Fibroblast of lung (primary cell): Measurements from ENCODE around the gene CCNK. TPM values are rescaled to one million over a fixed set of nuclear protein-coding genes. Genes with fewer than 3 reads are reported as not detected.

Source experiments
- DNase-seq, 2 donors: peaks; one replicate each; pipeline versions ENCODE4 v3.0.0 to v3.0.0-alpha.2; 2010; ENCODE audit warnings: low read depth in 2 of 2
- H2AFZ ChIP-seq: 2 replicates; pipeline ENCODE4 v1.5.1; 2012; ENCODE audit warnings: low read length, control low read depth, inconsistent platforms
- H3K27ac ChIP-seq: 2 replicates; pipeline ENCODE4 v1.5.1; 2011; ENCODE audit warnings: low read length, control low read depth; ENCODE audit not compliant: insufficient read depth
- H3K27me3 ChIP-seq: 2 replicates; pipeline ENCODE4 v1.5.1; 2011; ENCODE audit warnings: mild to moderate bottlenecking, low read length; ENCODE audit not compliant: control insufficient read depth, insufficient read depth
- H3K36me3 ChIP-seq: 2 replicates; pipeline ENCODE4 v1.5.1; 2011; ENCODE audit warnings: low read length; ENCODE audit not compliant: control insufficient read depth, insufficient read depth
- H3K4me1 ChIP-seq: 2 replicates; pipeline ENCODE4 v1.5.1; 2011; ENCODE audit warnings: low read length; ENCODE audit not compliant: control insufficient read depth, insufficient read depth; ENCODE audit errors: extremely low read depth
- H3K4me2 ChIP-seq: 2 replicates; pipeline ENCODE4 v1.5.1; 2011; ENCODE audit warnings: low read length, control low read depth; ENCODE audit not compliant: insufficient read depth; ENCODE audit errors: extremely low read depth
- H3K4me3 ChIP-seq, 4 experiments: fragments of 200-600 bp in 1 of 4; sonication (generic) in 1 of 4; replicated peaks in 1 of 4; 2 replicates each; pipeline ENCODE4 v1.5.1; 2011 to 2016; ENCODE audit warnings: low read length in 4 of 4, low read depth in 3 of 4, mild to moderate bottlenecking in 3 of 4, control low read depth in 2 of 4, inconsistent platforms in 1 of 4, mixed read lengths in 1 of 4; ENCODE audit not compliant: insufficient read depth in 1 of 4; ENCODE audit errors: control extremely low read depth in 1 of 4
- H3K79me2 ChIP-seq: 2 replicates; pipeline ENCODE4 v1.5.1; 2012; ENCODE audit warnings: mild to moderate bottlenecking, low read length, inconsistent platforms; ENCODE audit not compliant: control insufficient read depth, insufficient read depth
- H3K9ac ChIP-seq: 2 replicates; pipeline ENCODE4 v1.5.1; 2011; ENCODE audit warnings: mild to moderate bottlenecking, low read length, control low read depth; ENCODE audit not compliant: insufficient read depth
- H3K9me3 ChIP-seq: 2 replicates; pipeline ENCODE4 v1.5.1; 2012; ENCODE audit warnings: low read depth, low read length; ENCODE audit not compliant: control insufficient read depth, insufficient read depth
- H4K20me1 ChIP-seq: 2 replicates; pipeline ENCODE4 v1.5.1; 2011; ENCODE audit warnings: low read length; ENCODE audit not compliant: control insufficient read depth, insufficient read depth; ENCODE audit errors: extremely low read depth
- CTCF ChIP-seq, 2 donors: IDR thresholded peaks in 1 of 2; conservative IDR thresholded peaks in 1 of 2; 1 replicate in 1 of 2; 2 replicates in 1 of 2; pipeline ENCODE4 v1.5.1; 2011 to 2012; ENCODE audit warnings: low read length in 2 of 2, control low read depth in 1 of 2, inconsistent platforms in 1 of 2, low read depth in 1 of 2, mild to moderate bottlenecking in 1 of 2
- EZH2 ChIP-seq: IDR thresholded peaks from 2 replicates; pipeline ENCODE4 v1.5.1; 2012; ENCODE audit warnings: low read length, control low read depth, mild to moderate bottlenecking; ENCODE audit errors: missing control alignments
- polyA minus RNA-seq: library from RNA; depleted of rRNA, polyadenylated mRNA; stranded (reverse); fragments of >200 nt; gene quantifications from 2 replicates; pipeline ENCODE4 v1.2.3, GENCODE V29; 2011; ENCODE audit warnings: low replicate concordance
- polyA plus RNA-seq, 2 donors: library from polyadenylated mRNA; depleted of rRNA in 1 of 2; stranded (reverse) in 1 of 2; unstranded in 1 of 2; fragments of >200 nt; gene quantifications; 2 replicates each; pipeline ENCODE4 v1.2.1, GENCODE V29; 2011 to 2012; ENCODE audit warnings: missing spikeins in 1 of 2
- total RNA-seq: library from RNA; depleted of rRNA; stranded (reverse); fragments of >200 nt; gene quantifications from 2 replicates; pipeline ENCODE4 v1.2.1, GENCODE V29; 2014

The CCNK gene
- total RNA-seq (33.9 and 51.0 TPM in 2 replicates), polyA plus RNA-seq (7.3 and 12.9 TPM in 2 replicates), polyA minus RNA-seq (7.6 and 14.6 TPM in 2 replicates)
- 48.1 and 57.4 TPM in 2 replicates for polyA plus RNA-seq (2012)

GRCh38 chr14:99480917-99481744 is at the start of gene CCNK:
CCNK (plus strand) TSS chr14:99481409; CDS start chr14:99492678, 11,269 bp downstream.
- peaks cover 3% of the 10 kb centered on the region for H4K20me1 ChIP-seq
- peak within 1 kb of the TSS; percentile 93 to 99 (median 96) for H3K4me3 ChIP-seq
- no peaks in the 10 kb centered on the region for H3K27me3 ChIP-seq
- peak within 1 kb of the TSS; percentile 97 for H3K4me2 ChIP-seq
- DNase-seq, result peak; percentile 99 to 100
- H2AFZ ChIP-seq, result peak within 1 kb of the TSS; percentile 85
- no peaks in the 10 kb centered on the region for H3K36me3 ChIP-seq
- peak within 1 kb of the TSS; percentile 96 for H3K9ac ChIP-seq
- TF ChIP-seq EZH2 (no peak), CTCF (conservative IDR thresholded peaks at IDR 0.05 in 1 of 2, IDR thresholded peaks at IDR 0.05 in 1 of 2; ENCODE audit: low read depth in 1 of 2, low read length in 2 of 2) (no peak)
- H3K9me3 ChIP-seq, result no peaks in the 10 kb centered on the region
- H3K79me2 ChIP-seq, result peaks cover 78% of the 10 kb centered on the region
- H3K27ac ChIP-seq, result peak within 1 kb of the TSS; percentile 98
- no peaks in the 10 kb centered on the region for H3K4me1 ChIP-seq

- DNase-seq, result peak in 1 of 2 donors; percentile 8
- no peak overlapping the region for H3K9ac ChIP-seq
- H3K36me3 ChIP-seq, result no peaks in the 10 kb centered on the region
- no peaks in the 10 kb centered on the region for H3K9me3 ChIP-seq
- no peak overlapping the region for H3K4me2 ChIP-seq
- no peaks in the 10 kb centered on the region for H3K27me3 ChIP-seq
- no peak overlapping the region for H2AFZ ChIP-seq
- no peak overlapping the region for H3K4me3 ChIP-seq
- H3K4me1 ChIP-seq, result no peaks in the 10 kb centered on the region
- no peaks in the 10 kb centered on the region for H4K20me1 ChIP-seq
- no peak for TF ChIP-seq EZH2
- no peak for TF ChIP-seq CTCF (conservative IDR thresholded peaks at IDR 0.05 in 1 of 2, IDR thresholded peaks at IDR 0.05 in 1 of 2; ENCODE audit: low read depth in 1 of 2, low read length in 2 of 2)
- no peaks in the 10 kb centered on the region for H3K79me2 ChIP-seq
- no peak overlapping the region for H3K27ac ChIP-seq
Measured at GRCh38 chr14:99431986-99432385, 49.2 kb upstream of the CCNK start.

- no peaks in the 10 kb centered on the region for H3K36me3 ChIP-seq
- H3K4me3 ChIP-seq, result no peak overlapping the region
- H3K4me2 ChIP-seq, result no peak overlapping the region
- H3K4me1 ChIP-seq, result no peaks in the 10 kb centered on the region
- H3K9ac ChIP-seq, result no peak overlapping the region
- H3K79me2 ChIP-seq, result no peaks in the 10 kb centered on the region
- no peak overlapping the region for H2AFZ ChIP-seq
- TF ChIP-seq CTCF (conservative IDR thresholded peaks at IDR 0.05 in 1 of 2, IDR thresholded peaks at IDR 0.05 in 1 of 2; ENCODE audit: low read depth in 1 of 2, low read length in 2 of 2) (no peak), EZH2 (no peak)
- H4K20me1 ChIP-seq, result no peaks in the 10 kb centered on the region
- no peaks in the 10 kb centered on the region for H3K27me3 ChIP-seq
- H3K9me3 ChIP-seq, result no peaks in the 10 kb centered on the region
- H3K27ac ChIP-seq, result no peak overlapping the region
- no peak for DNase-seq
Measured at GRCh38 chr14:99432485-99432884, 48.7 kb upstream of the CCNK start.
